Measurements from ENCODE around the gene TEC. TPM values are rescaled to one million over a fixed set of nuclear protein-coding genes. Genes with fewer than 3 reads are reported as not detected.

The TEC gene
- total RNA-seq, 1 donor from 2014 or later: 7.7 TPM

DNA sequence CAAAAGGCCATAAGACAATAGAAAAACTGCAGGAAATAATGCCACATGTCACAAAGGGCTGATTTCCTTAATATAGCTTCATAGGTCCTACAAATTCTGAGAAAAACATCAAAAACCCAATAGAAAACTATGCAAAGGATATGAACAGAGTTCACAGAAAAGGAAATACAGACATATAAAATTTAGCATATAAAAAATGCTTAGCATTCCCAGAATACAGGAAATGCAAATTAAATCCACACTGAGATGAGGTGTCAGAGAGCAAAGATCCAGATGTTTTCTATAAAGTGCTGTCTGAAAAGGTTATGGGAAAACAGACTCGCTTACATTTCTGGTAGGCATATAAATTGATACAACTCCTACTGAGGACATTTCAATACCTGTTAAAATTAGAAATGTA is 169.4 kb downstream of the TEC start:
- H3K4me3 ChIP-seq: no peak overlapping the region
- no peak for TF ChIP-seq CTCF (IDR thresholded peaks at IDR 0.05)
- intact Hi-C loops (cut with DNase I): no loop called here
- no peaks in the 10 kb centered on the region for H3K36me3 ChIP-seq
- no peaks in the 10 kb centered on the region for H3K27me3 ChIP-seq
- no peaks in the 10 kb centered on the region for H3K4me1 ChIP-seq
- ATAC-seq: no peak
- no peak for DNase-seq
- H3K27ac ChIP-seq: no peak overlapping the region
- H3K9me3 ChIP-seq: no peaks in the 10 kb centered on the region

DNA sequence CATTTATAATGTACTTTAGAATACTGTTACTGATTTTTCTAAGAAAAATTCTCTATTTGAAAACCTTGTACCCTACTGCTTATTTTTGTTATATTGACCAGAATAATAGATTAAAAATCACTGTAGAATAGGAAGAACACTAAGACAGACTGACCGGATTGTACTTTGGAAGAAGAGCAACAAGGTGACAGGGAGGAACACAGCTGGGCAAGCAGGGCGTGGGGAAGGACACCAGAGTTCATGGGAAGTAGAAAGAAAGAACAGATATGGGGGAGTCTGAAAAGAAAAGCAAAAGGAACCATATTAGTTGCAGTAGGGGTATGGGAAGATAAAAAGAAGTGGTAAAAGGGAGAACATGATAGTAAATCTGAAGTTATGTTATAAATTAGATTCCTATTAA is 174.2 kb downstream of the TEC start:
- intact Hi-C loops (cut with DNase I): no loop called here
- H3K4me3 ChIP-seq: no peak overlapping the region
- no peak for TF ChIP-seq CTCF (IDR thresholded peaks at IDR 0.05)
- ATAC-seq: no peak
- no peak overlapping the region for H3K27ac ChIP-seq
- no peaks in the 10 kb centered on the region for H3K4me1 ChIP-seq
- H3K9me3 ChIP-seq: no peaks in the 10 kb centered on the region
- no peaks in the 10 kb centered on the region for H3K36me3 ChIP-seq
- no peak for DNase-seq
- no peaks in the 10 kb centered on the region for H3K27me3 ChIP-seq

DNA sequence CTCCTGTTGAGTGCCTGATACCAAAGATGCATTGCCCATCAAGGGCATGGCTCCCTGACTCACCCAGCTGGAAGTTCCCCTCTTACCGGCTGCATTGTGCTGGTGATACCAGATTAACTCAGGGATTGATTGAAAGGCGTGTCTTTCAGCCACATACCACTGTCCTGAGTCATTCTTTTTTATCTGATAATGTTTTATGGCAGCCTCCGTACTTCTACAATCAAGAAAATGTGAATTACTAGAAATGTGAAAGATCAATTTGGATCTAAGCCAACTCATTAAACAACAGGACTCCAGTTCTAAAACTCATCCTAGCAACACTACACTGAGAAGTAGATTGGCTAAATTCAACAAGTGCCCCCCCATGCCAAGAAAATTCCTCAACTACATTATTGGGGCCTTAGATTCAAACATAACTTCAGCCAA is 175.6 kb downstream of the TEC start:
- H3K9me3 ChIP-seq: no peaks in the 10 kb centered on the region
- DNase-seq: no peak
- intact Hi-C loops (cut with DNase I): no loop called here

GRCh38 chr4:48090621-48091020 is 179.0 kb downstream of the TEC start:
- no peak for ATAC-seq
- H3K4me3 ChIP-seq: no peak overlapping the region

More for the DNA sequence above, 175.6 kb downstream of the TEC start:
- no peak for ATAC-seq
- Histone ChIP-seq H3K27ac (no peak overlapping the region), H3K27me3 (no peaks in the 10 kb centered on the region), H3K4me3 (no peak overlapping the region), H3K36me3 (no peaks in the 10 kb centered on the region), H3K4me1 (no peaks in the 10 kb centered on the region)
- TF ChIP-seq CTCF (IDR thresholded peaks at IDR 0.05): no peak

DNA sequence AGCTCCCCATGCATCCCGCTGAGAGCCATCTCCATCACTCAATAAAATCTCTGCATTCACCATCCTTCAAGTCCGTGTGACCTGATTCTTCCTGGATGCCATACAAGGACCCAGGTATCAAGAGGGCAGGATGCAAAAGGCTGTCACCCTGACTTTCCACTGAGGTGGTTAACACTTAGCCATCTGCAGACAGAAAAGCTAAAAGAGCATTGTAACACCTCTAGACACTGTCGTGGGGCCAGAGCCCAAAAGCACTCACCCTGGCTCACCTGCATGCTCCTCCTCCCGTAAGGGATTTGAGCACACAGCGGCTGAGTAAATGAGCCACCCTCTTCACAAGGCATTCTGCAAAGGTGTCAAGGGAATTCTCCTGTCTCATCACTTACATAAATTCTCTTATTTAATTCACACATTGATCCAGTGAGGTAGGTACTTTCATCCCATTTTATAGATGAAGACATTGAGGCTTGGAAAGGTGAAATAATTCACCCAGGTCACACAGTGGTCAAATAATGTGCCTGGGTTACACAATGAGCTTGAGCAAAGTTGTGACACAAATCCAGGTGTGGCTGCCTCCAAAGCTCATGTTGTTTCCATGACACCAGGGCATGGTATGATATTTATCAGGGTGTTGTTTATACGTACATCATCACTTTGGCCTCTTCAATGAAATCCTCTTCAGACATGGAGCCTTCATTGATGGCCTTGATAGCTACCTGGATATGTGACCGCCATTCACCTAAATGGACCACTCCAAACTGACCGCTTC is 183.6 kb downstream of the TEC start:
- no peaks in the 10 kb centered on the region for H3K36me3 ChIP-seq
- H3K9me3 ChIP-seq: no peaks in the 10 kb centered on the region
- intact Hi-C loops (cut with DNase I): loop anchor here (10.0 kb wide), 1 partner anchor 81 kb away; no protein-coding TSS in a partner anchor
- H3K27ac ChIP-seq: no peak overlapping the region
- H3K4me1 ChIP-seq: no peaks in the 10 kb centered on the region
- TF ChIP-seq CTCF (IDR thresholded peaks at IDR 0.05): no peak
- H3K27me3 ChIP-seq: no peaks in the 10 kb centered on the region
- DNase-seq (no peak), ATAC-seq (no peak)
- no peak overlapping the region for H3K4me3 ChIP-seq

More at GRCh38 chr4:48090621-48091020, 179.0 kb downstream of the TEC start:
- Histone ChIP-seq H3K4me1 (no peaks in the 10 kb centered on the region), H3K27ac (no peak overlapping the region), H3K36me3 (no peaks in the 10 kb centered on the region), H3K9me3 (no peaks in the 10 kb centered on the region), H3K27me3 (no peaks in the 10 kb centered on the region)
- DNase-seq: no peak
- TF ChIP-seq CTCF (IDR thresholded peaks at IDR 0.05): no peak
- intact Hi-C loops (cut with DNase I): no loop called here

Other genes starting within 250 kb of the TEC start
- 4.4 TPM for gene TXK, start 135.6 kb downstream of the TEC start, total RNA-seq
- gene SLAIN2, start 71.7 kb upstream of the TEC start, total RNA-seq: 94.3 TPM
- 3.1 TPM for gene SLC10A4, start 213.5 kb upstream of the TEC start, total RNA-seq
- 0.55 TPM for gene ZAR1, start 220.4 kb upstream of the TEC start, total RNA-seq

Data from upper lobe of right lung (tissue), 1 donor.